HG03066 (cell line): ENCODE results near the gene ING5.
A peak's percentile ranks its signal among the peaks of the same experiment; 100 is the strongest.
"Not testable (repeated sequence)": the region's sequence is repeated elsewhere in the genome, so short reads cannot be mapped to it uniquely, and the experiment has no call there.

Experiments
- ATAC-seq: cut with Tn5 transposase; IDR thresholded peaks from one replicate; pipeline ENCODE4 v1.9.1; 2021; ENCODE audit warnings: low read depth; ENCODE audit not compliant: unreplicated experiment

The ING5 gene

GRCh38 chr2:241701399-241702154, at the start of gene ING5:
Gene ING5, plus strand, starts transcription at chr2:241702039. Its CDS starts 27 bp downstream, at chr2:241702066.
- peak; percentile 56 for ATAC-seq

GRCh38 chr2:241652142-241652541, 49.7 kb upstream of the ING5 start:
- ATAC-seq = no peak

GRCh38 chr2:241652722-241653121, 49.1 kb upstream of the ING5 start:
- ATAC-seq = no peak

- ATAC-seq = no peak
Observed at GRCh38 chr2:241653210-241653750, 48.6 kb upstream of the ING5 start.

GRCh38 chr2:241654551-241654950, 47.3 kb upstream of the ING5 start:
- ATAC-seq = no peak

GRCh38 chr2:241655516-241656189, 46.2 kb upstream of the ING5 start:
- ATAC-seq = no peak

GRCh38 chr2:241656190-241656741, 45.6 kb upstream of the ING5 start:
- ATAC-seq = no peak

GRCh38 chr2:241657786-241658254, 44.0 kb upstream of the ING5 start:
- no peak for ATAC-seq

- ATAC-seq = no peak
Observed at GRCh38 chr2:241658296-241658695, 43.5 kb upstream of the ING5 start.

- no peak for ATAC-seq
Observed at GRCh38 chr2:241659150-241659739, 42.6 kb upstream of the ING5 start.

- no peak for ATAC-seq
Observed at GRCh38 chr2:241660593-241661213, 41.1 kb upstream of the ING5 start.

- ATAC-seq = not testable (repeated sequence)
Observed at GRCh38 chr2:241662731-241663130, 39.1 kb upstream of the ING5 start.

GRCh38 chr2:241665731-241666440, 36.0 kb upstream of the ING5 start:
- no peak for ATAC-seq

GRCh38 chr2:241666627-241667400, 35.0 kb upstream of the ING5 start:
- ATAC-seq = no peak

- ATAC-seq = no peak
Observed at GRCh38 chr2:241668354-241668753, 33.5 kb upstream of the ING5 start.

GRCh38 chr2:241668839-241669238, 33.0 kb upstream of the ING5 start:
- ATAC-seq = no peak

GRCh38 chr2:241670333-241671110, 31.3 kb upstream of the ING5 start:
- ATAC-seq = no peak

- ATAC-seq = no peak
Observed at GRCh38 chr2:241671457-241672240, 30.2 kb upstream of the ING5 start.
